ENCODE data around the gene HSDL1.
"Not testable (repeated sequence)": the region's sequence is repeated elsewhere in the genome, so short reads cannot be mapped to it uniquely, and the experiment has no call there.

Gene HSDL1

DNA sequence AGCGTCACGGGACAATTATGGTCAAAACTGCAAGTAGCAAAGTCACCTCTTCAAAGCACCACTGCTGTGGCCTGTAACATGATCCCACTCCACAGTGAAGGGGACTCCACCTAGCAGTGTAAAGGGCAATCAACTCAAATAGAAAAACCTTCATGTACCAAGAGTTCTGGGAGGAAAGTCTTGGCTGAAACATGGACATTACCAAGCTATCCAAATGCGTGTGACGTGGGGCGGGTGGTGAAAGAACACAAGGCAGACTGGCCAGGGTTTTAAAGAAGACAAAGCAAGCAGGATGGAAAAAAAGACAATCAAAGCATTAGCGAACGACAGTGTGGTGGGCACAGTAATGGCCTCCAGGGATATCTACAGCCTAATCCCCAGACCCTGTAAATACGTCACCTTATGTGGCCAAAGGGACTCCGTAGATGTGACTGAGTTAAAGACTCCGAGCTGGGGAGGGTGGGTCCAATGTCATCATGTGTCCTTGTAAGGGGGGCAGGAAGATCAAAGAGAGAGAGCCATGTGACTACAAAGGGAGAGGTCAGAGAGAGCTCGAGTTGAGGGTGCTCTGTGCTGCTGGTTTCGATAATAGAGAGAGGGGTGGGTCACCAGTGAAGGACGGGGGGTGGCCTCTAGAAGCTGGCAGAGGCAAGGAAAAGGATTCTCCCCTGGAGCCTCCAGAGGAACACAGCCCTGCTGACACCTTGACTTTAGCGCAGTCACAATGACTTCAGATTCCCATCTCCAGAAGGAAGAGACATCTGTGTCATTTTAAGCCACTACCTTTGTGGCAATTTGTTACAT lies 6.0 kb downstream of the HSDL1 start:
- no peak for DNase-seq (ENCODE audit: low read depth in 2 of 2)

DNA sequence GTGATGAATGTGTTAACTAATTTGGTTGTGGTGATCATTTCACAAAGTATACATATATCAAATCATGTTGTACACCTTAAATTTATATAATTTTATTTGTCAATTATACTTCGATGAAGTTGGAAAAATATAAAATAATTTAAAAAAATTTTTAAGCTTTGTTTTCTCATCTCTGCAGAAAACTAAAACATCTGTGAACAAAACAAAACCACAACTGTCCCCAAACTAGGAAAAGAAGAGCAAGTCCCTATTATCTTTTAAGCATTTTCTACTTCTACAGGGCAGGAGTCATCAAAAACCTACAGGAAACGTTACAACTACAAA lies 6.5 kb downstream of the HSDL1 start:
- DNase-seq (ENCODE audit: low read depth in 2 of 2) = no peak

DNA sequence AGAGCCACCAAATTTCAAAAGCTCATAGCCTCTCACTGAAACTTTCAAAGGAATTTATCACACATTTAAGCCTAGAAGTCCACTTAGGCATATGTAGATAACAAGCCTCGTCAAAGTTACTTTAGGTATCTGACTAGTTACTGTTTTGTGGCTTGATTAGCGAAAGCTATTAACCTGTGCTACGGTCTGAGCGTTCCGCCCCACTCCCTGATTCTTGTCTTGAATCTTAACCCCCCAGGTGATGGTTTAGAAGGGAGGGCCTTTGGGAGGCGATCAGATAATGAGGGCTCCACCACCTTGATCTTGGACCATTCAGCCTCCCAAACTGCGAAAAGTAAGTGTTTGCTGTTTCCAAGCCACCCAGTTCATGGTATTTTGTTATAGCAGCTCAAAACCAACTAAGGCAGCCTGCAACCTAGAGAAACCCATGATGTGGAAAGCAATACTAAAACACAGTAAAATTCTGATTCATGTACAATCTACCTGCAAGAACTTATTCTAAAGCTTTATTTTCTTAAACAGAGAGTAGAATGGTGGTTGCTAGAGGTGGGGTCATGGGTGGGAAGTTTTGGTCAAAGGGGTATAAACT lies 7.1 kb downstream of the HSDL1 start:
- no peak for DNase-seq (ENCODE audit: low read depth in 2 of 2)

DNA sequence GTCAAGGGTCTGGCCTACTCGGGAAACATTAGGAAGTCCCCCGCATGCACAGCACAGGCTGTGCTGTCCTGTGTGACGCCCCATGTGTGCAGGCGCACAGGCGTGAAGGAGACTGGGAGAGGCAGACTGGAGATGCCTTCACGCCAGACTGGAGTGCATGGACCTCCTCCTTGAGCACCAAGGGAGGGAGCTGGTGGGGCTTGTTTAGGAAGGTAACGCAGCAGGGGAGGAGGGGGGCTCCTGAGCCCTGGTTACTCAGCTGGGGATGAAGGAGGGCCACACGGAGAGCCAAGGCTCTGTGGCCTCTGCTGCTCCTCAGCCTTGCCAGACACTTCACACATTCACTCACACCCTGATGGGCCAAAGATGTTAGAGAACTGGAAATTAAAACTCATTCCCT lies 7.7 kb downstream of the HSDL1 start:
- DNase-seq (ENCODE audit: low read depth in 2 of 2) = no peak

DNA sequence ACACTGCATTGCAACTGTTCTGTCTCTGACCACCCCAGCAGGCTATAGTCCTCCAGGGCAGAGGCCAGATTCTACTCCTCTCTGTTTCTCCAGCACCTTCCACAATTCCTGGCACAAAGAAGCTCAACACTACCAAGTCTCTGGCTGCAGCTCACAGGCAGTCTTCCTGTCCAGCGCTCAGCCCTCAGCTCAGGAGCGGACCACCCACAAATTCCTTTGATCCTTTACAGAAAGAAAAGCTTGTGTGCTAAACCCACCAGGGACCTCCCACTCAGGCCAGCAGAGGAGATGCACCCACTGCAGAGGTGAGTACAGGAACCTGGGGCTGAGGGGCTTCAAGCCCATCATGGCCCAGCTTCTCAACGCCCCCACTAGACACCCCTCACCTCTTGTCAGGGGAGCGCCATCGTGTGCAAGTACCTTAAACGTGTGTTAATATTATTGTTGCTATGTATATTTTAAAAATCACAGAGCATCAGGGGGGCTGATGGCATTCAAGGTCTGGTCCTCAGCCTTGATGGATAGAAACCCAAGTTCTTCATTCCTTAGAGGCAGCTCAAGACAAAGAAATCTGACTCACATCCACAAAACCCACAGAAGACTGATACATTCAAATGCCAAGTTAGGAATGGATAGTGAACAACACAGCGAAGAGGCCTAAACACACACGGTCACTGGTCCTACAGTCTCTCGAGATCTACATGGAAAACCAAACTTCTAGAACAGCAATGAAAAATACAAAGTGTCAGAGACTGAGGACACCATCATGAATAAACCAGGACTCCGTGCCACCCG lies 8.4 kb downstream of the HSDL1 start:
- DNase-seq (ENCODE audit: low read depth in 2 of 2) = no peak

DNA sequence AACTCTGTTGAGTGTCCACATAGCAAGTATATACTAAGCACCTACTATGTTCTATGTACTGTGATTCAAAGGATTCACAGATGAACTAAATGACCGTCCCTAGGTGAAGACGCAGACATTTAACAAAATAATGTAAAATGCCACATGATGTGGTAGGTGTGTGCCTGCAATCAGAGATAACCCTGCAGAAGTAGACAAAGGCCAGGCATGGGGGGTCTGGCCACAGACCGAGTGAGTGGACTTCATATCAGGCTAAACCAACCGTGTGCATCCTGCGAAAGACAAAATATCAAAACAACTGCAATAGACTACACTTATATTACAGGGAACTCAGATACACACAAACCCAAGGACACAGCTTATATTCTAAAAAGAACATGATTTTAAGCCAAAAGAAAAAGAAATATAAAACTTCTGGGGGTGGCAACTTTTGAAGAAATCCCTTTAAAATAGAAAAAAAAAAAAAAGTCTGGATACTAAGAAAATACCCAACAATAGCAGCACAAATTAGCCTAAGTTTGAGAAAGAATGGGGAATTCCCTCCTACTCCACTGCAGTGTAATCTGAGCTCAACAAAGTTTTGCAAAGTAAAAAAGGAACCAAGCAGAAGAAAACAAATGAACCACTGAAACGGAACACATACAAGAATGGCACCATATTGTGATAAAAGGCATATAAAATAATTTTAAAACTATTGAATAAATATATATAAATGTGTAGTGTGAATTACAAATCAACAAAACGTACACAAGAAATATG lies 12.3 kb downstream of the HSDL1 start:
- DNase-seq (ENCODE audit: low read depth in 2 of 2) = no peak

DNA sequence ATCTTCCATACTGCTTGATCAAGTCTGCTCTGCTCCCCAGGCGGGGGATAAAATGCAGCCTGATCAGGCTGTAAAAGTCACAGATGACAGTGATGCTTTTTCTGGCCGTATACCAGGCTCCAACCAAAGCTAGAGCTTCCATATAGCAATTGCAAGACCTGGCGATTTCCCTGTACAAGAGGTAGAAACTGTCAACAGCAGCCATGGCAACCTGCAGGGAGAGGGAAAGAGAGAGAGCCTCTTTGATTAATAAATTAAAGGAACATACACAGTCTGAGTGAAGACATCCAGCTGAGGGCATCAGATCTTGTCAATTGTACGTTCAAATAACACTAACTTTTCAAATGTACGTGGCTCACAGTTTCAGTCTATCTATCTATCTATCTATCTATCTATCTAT lies 13.9 kb downstream of the HSDL1 start:
- DNase-seq (ENCODE audit: low read depth in 2 of 2) = no peak

DNA sequence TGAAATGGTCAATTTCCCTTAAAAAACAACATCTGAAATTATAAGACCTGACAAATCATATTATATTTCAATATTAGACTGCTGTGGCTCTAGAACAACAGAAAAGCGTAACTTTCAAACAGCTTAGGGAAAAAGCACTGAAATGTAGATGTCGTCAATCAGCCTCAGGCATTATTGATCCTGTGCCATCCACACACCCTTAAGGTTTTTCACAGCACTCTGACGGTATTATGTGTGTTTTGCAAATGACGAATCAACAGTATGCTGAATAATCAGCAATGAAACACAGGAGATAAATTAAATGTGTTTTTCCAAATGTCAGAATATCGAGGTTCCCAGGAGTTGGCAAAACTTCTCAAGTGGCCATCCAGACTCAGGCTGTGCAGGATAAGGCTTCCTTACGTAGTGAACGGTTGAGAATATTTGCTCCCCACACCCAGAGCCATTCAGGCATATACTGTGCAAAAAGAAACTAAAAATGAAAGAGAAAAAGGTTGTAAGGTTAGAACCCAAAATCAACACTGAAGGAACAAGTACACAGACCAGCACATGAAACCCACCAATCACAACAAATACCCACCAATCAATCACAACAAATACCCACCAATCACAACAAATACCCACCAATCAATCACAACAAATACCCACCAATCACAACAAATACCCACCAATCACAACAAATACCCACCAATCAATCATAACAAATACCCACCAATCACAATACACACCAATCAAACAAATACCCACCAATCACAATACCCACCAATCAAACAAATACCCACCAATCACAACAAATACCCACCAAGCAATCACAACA lies 20.5 kb downstream of the HSDL1 start:
- no peak for DNase-seq (ENCODE audit: low read depth in 2 of 2)

DNA sequence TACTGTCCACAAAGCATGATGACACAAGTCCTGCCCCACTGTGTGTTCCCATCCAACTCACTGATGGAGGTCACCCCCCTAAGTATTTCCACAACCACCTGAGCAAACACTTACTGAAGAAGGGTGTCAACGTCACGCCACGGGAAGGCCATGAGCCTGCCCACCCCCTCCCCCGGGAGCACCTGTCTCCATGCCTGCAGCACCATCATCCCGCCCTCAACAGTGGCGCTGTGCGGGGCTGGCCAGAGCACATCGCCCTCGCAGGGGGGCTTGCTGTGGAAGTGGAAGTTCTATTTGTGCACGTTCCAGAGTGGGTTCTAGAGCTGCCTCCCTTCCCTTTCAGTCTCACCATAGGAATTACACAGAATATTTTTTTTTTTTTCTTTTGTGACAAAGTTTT lies 24.0 kb downstream of the HSDL1 start:
- DNase-seq (ENCODE audit: low read depth in 2 of 2) = no peak

DNA sequence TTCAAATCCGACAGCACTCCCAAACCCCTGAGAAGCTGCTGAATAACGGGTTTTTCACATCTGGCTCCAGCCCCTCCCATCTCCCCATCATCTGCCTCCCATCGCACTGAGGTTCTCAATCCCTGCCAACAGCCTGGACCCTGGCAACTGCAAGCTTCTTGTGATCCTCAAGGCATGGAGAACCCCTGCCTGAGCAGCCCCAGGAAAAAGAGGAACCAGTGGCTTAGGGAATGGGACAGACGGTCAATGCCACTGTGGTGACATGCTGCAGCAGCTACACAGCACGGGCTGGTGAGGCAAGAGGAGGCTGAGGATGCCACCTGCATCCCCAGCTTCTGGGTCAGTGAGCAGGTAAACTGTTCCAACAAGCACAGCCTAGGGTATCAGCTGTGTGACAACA lies 25.0 kb downstream of the HSDL1 start:
- no peak for DNase-seq (ENCODE audit: low read depth in 2 of 2)

DNA sequence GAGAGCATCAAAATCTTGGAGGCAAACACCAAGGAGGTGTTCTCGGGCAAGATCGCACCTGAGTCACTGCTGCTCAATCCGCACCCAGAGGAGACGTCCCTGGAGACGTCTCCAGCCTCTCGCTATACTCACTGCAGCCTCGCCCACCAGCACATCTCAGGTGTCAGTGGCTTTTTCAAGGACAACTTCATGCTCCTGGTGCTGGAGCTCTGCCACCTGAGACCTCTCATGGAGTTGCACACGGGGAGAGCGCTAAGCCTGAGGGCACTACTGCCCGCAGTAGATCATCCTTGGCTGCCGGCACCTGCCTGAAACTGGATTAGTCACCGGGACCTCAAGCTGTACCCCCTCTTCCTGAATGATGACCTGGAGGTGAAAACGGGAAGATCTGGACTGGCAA lies 25.6 kb downstream of the HSDL1 start:
- no peak for DNase-seq (ENCODE audit: low read depth in 2 of 2)

DNA sequence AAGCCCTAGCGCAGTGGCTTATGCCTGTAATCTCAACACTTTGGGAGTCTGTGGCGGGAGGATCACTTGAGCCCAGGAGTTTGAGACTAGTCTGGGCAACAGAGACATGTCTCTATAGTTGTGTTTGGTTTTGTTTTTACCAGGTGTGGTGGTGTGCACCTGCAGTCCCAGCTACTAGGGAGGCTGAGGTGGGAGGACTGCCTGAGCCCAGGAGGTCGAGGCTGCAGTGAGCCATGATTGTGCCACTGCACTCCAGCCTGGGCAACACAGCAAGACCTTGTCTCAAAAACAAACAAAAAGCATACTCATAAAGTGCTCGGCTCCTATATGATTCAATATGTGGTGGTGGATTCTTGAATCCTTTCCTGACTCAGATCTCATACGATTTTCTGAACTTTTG lies 26.7 kb downstream of the HSDL1 start:
- DNase-seq (ENCODE audit: low read depth in 2 of 2) = not testable (repeated sequence)

DNA sequence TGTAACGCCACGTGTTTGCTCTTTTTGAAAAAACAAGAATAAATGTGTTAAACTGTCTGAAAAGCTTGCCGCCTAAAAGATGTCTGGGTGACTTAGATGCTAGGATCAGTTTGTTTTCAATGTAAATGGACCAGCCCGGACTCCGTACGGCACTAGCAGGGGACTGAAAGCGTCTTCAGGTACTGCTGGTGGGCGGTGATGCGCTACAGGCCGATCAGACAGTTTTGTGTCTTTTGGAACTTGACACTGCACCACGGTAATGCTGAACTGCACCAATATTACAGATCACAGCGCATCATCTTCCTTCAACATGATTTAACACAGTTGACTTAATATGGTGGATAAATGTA lies 27.5 kb downstream of the HSDL1 start:
- no peak for DNase-seq (ENCODE audit: low read depth in 2 of 2)

DNA sequence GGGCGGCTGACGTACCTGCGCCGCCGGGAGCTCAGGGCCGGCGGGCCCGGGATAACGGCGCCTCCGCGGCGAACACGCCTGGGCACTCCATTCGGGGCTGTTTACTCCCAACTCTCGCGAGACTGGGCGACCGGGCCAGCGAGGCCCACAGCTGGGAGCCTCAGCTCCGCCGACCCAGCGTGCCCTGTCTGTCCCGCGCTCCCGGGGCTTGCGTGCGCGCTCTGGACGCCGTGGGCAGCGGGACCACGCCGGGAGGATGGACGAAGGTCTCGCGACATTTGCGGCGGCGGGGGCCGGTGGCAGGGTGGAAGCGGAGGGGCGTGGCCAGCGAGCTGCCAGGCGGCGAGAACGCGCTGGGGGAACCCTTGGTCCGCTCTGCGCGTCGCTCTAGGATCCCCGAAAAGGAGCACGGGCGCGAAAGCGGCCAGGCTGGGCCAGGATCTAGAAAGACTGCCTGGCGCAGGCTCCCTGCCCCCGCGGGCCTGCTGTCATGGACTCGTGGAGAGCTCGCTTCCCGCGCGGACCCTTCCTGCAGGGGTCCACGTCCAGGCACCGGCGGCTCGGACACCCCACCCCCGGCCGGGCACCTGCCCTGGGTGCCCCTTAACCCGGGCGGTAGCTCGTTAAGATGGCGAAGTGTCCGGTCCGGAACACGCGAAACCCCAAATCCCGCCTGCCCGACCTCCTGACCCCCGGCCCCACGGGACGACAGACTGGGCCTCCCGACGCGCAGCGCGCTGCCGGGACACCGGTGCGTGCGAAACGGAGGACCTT lies 28.1 kb downstream of the HSDL1 start, which contains the start of gene MBTPS1:
Gene MBTPS1 (minus strand): TSS at position 223 of the 774 bp plus-strand sequence. CDS start 15,159 bp downstream, outside the sequence.
- DNase-seq (ENCODE audit: low read depth in 2 of 2) = peak; percentile 95

DNA sequence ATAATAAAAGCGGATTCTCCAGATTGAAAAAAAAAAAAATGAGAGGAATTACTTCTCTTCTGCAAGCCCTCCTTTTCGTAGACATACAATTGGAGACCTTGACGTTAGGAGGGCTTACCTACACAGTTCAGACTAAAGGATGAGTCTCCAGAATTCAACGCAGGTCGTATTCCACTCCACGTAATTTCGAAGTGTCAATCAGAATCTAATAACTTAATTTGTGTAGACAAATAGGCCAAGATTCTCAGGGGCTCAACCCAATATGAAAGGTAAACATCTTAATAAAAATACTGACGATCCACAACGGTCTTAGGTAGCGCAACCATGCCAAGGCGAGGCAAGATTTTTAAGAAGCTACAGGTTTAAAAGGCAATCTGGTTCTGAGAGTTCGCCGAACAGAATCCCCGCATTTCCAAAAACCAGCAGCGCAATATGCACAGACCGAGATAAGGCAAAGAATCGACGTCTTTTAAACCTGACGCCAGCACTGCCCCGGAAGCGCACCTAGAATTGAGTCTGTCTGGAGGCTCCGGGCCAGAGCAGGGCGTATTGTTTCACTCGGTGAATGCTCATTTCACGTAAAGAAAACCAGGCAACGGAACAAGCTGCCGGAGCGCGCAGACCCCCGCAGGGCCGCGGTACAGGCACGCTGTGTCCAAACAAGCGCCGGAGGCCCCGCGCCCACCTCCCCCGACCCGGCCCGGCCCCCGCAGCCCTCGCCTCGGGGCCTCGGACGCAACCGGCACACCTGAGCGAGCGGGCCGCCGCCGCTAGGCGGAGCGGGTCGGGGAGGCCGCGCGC lies 28.9 kb downstream of the HSDL1 start:
- DNase-seq (ENCODE audit: low read depth in 2 of 2) = peak; percentile 19 to 26

DNA sequence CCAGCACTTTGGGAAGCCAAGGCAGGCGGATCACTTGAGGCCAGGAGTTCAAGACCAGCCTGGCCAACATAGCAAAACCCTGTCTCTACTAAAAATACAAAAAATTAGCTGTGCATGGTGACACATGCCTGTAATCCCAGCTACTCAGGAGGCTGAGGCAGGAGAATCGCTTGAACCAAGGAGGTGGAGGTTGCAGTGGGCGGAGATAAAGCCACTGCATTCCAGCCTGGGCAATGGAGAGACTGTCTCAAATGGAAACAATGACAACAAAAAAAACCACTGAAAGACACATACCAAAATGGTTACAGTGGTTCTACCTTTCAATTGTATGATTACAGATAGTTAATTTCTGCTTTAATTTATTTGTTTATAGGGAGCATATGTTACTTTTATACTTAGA lies 33.0 kb downstream of the HSDL1 start:
- DNase-seq (ENCODE audit: low read depth in 2 of 2) = not testable (repeated sequence)

DNA sequence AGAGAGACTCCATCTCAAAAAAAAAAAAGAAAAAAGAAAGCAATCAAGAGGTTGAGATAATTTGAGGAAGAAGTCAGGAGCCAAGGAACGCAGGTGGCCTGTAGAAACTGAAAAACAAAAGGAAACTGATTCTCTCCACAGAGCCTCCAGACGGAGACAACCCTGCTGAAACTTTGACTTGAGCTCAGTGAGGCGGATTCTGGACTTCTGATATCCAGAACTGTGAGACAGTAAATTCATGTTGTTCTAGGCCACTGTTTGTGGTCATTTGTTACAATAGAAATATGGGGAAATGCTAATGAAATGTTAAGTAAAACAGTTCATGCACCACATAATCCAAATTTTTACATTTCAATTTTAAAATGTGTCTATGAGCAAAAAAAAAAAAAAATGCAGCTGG lies 33.5 kb downstream of the HSDL1 start:
- DNase-seq (ENCODE audit: low read depth in 2 of 2) = no peak

DNA sequence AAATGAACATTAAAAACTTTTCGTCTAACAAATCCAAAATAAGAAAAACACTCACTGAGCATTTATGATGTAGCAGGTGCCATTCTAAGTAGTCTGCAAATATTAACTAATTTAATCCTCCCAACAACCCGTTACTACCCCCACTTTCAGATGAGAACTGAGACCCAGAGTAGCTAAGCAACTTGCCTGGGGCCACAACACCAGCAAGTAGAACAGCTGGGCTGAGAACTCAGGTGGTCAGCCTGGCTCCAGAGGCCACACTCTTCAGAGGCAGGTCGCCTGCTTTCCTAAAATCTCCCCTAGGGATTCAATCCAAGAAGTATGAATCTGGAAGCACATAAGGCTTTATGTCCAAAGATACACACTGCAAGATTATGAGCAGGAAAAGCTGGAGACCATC lies 34.5 kb downstream of the HSDL1 start:
- no peak for DNase-seq (ENCODE audit: low read depth in 2 of 2)

DNA sequence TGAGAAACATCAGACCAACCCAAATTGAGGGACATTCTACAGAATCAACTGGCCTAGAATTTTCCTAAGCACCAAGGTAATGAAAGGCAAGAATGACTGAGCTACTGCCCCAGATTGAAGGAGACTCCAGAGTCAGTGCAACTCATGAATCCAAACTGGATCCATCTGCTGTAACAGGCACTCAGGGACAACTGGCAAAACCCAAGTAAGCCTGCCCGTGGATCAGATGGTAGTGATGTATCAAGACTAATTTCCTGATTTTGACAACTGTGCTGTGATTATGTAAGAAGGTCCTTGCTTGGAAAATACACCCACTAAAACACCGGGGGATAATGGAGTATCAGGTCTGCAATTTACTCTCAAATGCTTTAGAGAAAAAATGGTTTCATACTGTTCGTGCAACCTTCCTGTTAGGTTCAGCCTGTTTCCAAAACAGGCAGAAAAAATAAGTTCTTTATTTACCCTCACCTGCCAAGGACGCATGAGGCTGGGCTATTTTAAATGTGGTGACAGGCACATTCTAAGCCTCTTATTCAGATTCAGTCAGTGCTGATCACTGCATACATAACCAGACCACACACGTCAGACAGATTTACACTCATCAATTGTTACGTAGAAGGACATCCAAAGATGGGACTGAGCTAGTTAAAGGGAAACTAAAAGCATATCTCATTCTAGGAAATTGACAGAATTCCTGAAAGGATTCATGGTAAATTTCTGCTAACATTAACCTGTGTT lies 35.2 kb downstream of the HSDL1 start:
- DNase-seq (ENCODE audit: low read depth in 2 of 2) = no peak

Data from stimulated activated CD8-positive, alpha-beta memory T cell treated with anti-CD3 and anti-CD28 coated beads, Interleukin-7, amount 100 ng/mL, for 1 hour (primary cell).